ENCODE data around the gene CD70.
"Not testable (repeated sequence)": the region's sequence is repeated elsewhere in the genome, so short reads cannot be mapped to it uniquely, and the experiment has no call there.

The CD70 gene

DNA sequence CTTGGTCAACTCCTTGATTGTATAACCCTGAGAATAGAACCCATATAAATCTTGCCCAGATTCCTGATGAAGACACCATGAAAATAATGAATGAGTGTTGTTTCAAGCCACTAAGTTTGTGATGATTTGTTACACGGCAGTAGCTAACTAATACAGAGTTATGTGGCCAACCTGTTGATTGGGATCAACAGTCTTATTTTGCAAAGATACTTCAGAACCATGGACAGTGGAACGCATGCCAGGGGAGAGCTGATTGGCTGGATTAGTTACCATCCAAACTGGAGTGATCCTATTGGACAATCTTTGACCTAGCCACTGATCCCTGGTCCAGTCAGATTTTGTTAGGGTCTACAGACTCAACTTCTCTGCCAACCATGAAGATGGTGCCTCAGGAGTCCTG is 26.6 kb downstream of the CD70 start:
- TF ChIP-seq TOX (CRISPR knock-in tag; IDR thresholded peaks at IDR 0.05; ENCODE audit: borderline replicate concordance) (no peak), GLIS3 (CRISPR knock-in tag; IDR thresholded peaks at IDR 0.05) (no peak), SNAI2 (CRISPR knock-in tag; IDR thresholded peaks at IDR 0.05) (no peak), ZFP3 (CRISPR knock-in tag; IDR thresholded peaks at IDR 0.05) (no peak)
- TF ChIP-seq, protein P1, sequence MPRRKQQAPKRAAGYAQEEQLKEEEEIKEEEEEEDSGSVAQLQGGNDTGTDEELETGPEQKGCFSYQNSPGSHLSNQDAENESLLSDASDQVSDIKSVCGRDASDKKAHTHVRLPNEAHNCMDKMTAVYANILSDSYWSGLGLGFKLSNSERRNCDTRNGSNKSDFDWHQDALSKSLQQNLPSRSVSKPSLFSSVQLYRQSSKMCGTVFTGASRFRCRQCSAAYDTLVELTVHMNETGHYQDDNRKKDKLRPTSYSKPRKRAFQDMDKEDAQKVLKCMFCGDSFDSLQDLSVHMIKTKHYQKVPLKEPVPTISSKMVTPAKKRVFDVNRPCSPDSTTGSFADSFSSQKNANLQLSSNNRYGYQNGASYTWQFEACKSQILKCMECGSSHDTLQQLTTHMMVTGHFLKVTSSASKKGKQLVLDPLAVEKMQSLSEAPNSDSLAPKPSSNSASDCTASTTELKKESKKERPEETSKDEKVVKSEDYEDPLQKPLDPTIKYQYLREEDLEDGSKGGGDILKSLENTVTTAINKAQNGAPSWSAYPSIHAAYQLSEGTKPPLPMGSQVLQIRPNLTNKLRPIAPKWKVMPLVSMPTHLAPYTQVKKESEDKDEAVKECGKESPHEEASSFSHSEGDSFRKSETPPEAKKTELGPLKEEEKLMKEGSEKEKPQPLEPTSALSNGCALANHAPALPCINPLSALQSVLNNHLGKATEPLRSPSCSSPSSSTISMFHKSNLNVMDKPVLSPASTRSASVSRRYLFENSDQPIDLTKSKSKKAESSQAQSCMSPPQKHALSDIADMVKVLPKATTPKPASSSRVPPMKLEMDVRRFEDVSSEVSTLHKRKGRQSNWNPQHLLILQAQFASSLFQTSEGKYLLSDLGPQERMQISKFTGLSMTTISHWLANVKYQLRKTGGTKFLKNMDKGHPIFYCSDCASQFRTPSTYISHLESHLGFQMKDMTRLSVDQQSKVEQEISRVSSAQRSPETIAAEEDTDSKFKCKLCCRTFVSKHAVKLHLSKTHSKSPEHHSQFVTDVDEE (CRISPR knock-in tag; IDR thresholded peaks at IDR 0.05), result no peak
- no peak for ATAC-seq

GRCh38 chr19:6562437-6562836 is 28.5 kb downstream of the CD70 start:
- not testable (repeated sequence) for ATAC-seq

- ATAC-seq, result no peak
- TF ChIP-seq, protein P1 (CRISPR knock-in tag; IDR thresholded peaks at IDR 0.05), result no peak
- TF ChIP-seq ZNF8 (CRISPR knock-in tag; IDR thresholded peaks at IDR 0.05) (no peak), TCF4 (CRISPR knock-in tag; IDR thresholded peaks at IDR 0.05; ENCODE audit: borderline replicate concordance) (no peak), POU6F1 (CRISPR knock-in tag; IDR thresholded peaks at IDR 0.05; ENCODE audit: borderline replicate concordance, low read depth) (no peak), ZFP3 (CRISPR knock-in tag; IDR thresholded peaks at IDR 0.05) (no peak), CSRNP3 (CRISPR knock-in tag; IDR thresholded peaks at IDR 0.05) (no peak), ZFP30 (CRISPR knock-in tag; IDR thresholded peaks at IDR 0.05) (no peak), ZC3H10 (CRISPR knock-in tag; IDR thresholded peaks at IDR 0.05) (no peak), ZNF565 (CRISPR knock-in tag; conservative IDR thresholded peaks at IDR 0.05; ENCODE audit: low read depth) (no peak), ISL1 (CRISPR knock-in tag; IDR thresholded peaks at IDR 0.05) (no peak), RARB (CRISPR knock-in tag; IDR thresholded peaks at IDR 0.05) (no peak), BACH2 (CRISPR knock-in tag; IDR thresholded peaks at IDR 0.05; ENCODE audit: borderline replicate concordance) (no peak), ZNF70 (CRISPR knock-in tag; IDR thresholded peaks at IDR 0.05) (no peak), CSDC2 (CRISPR knock-in tag; IDR thresholded peaks at IDR 0.05) (no peak)
Measured at GRCh38 chr19:6556480-6557195, 34.3 kb downstream of the CD70 start.

DNA sequence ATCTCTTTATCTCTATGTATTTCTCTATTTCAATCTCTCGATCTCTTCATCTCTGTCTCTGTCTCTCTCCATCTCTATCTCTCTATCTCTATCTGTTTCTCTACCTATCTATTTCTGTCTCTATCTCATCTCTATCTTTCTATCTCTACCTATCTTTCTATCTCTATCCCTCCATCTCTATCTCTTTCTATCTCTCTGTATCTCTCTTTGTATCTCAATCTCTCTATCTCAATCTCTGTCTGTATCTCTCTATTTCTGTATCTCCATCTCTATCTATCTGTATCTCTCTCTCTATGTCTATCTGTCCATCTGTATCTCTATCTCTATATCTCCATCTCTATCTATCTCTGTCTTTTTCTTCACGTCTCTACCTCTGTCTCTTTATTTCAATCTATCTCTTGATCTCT is 34.9 kb downstream of the CD70 start:
- no peak for ATAC-seq
- TF ChIP-seq CSDC2 (CRISPR knock-in tag; IDR thresholded peaks at IDR 0.05), result no peak
- no peak for TF ChIP-seq ZFP30 (CRISPR knock-in tag; IDR thresholded peaks at IDR 0.05)
- TF ChIP-seq TOX (CRISPR knock-in tag; IDR thresholded peaks at IDR 0.05; ENCODE audit: borderline replicate concordance), result no peak
- TF ChIP-seq ZFP3 (CRISPR knock-in tag; IDR thresholded peaks at IDR 0.05), result no peak
- no peak for TF ChIP-seq ZNF70 (CRISPR knock-in tag; IDR thresholded peaks at IDR 0.05)
- no peak for TF ChIP-seq TCF4 (CRISPR knock-in tag; IDR thresholded peaks at IDR 0.05; ENCODE audit: borderline replicate concordance)
- TF ChIP-seq ESRRG (CRISPR knock-in tag; IDR thresholded peaks at IDR 0.05), result no peak
- TF ChIP-seq BACH2 (CRISPR knock-in tag; IDR thresholded peaks at IDR 0.05; ENCODE audit: borderline replicate concordance), result no peak
- TF ChIP-seq ZNF8 (CRISPR knock-in tag; IDR thresholded peaks at IDR 0.05), result no peak
- TF ChIP-seq, protein P2, sequence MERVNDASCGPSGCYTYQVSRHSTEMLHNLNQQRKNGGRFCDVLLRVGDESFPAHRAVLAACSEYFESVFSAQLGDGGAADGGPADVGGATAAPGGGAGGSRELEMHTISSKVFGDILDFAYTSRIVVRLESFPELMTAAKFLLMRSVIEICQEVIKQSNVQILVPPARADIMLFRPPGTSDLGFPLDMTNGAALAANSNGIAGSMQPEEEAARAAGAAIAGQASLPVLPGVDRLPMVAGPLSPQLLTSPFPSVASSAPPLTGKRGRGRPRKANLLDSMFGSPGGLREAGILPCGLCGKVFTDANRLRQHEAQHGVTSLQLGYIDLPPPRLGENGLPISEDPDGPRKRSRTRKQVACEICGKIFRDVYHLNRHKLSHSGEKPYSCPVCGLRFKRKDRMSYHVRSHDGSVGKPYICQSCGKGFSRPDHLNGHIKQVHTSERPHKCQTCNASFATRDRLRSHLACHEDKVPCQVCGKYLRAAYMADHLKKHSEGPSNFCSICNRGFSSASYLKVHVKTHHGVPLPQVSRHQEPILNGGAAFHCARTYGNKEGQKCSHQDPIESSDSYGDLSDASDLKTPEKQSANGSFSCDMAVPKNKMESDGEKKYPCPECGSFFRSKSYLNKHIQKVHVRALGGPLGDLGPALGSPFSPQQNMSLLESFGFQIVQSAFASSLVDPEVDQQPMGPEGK (CRISPR knock-in tag; IDR thresholded peaks at IDR 0.05; ENCODE audit: borderline replicate concordance), result no peak
- TF ChIP-seq GLIS3 (CRISPR knock-in tag; IDR thresholded peaks at IDR 0.05), result no peak
- no peak for TF ChIP-seq PPARA (CRISPR knock-in tag; IDR thresholded peaks at IDR 0.05; ENCODE audit: borderline replicate concordance)
- no peak for TF ChIP-seq RARB (CRISPR knock-in tag; IDR thresholded peaks at IDR 0.05)
- no peak for TF ChIP-seq SNAI2 (CRISPR knock-in tag; IDR thresholded peaks at IDR 0.05)
- TF ChIP-seq ZC3H10 (CRISPR knock-in tag; IDR thresholded peaks at IDR 0.05), result no peak
- TF ChIP-seq ZNF565 (CRISPR knock-in tag; conservative IDR thresholded peaks at IDR 0.05; ENCODE audit: low read depth), result no peak
- TF ChIP-seq, protein P3, sequence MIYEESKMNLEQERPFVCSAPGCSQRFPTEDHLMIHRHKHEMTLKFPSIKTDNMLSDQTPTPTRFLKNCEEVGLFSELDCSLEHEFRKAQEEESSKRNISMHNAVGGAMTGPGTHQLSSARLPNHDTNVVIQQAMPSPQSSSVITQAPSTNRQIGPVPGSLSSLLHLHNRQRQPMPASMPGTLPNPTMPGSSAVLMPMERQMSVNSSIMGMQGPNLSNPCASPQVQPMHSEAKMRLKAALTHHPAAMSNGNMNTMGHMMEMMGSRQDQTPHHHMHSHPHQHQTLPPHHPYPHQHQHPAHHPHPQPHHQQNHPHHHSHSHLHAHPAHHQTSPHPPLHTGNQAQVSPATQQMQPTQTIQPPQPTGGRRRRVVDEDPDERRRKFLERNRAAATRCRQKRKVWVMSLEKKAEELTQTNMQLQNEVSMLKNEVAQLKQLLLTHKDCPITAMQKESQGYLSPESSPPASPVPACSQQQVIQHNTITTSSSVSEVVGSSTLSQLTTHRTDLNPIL (CRISPR knock-in tag; IDR thresholded peaks at IDR 0.05; ENCODE audit: low read depth), result no peak
- TF ChIP-seq OSR1 (CRISPR knock-in tag; IDR thresholded peaks at IDR 0.05), result no peak

All from SK-N-SH treated with all-trans-retinoic acid at 6 μM for 48 hours (cell line).